Smooth muscle cell (in vitro differentiated cells): ENCODE measurements around the gene GABRA4. TPM values are rescaled to one million over a fixed set of nuclear protein-coding genes. Genes with fewer than 3 reads are reported as not detected.

Experiments
- DNase-seq: peaks from one replicate; lab custom pipeline; 2025; ENCODE audit not compliant: unreplicated experiment; lab: John Stamatoyannopoulos, UW
- H2AFZ ChIP-seq: fragments of 200-600 bp; sonication (generic); 2 replicates; pipeline ENCODE4 v1.6.0; 2016; ENCODE audit warnings: antibody characterized with exemption, low read depth, mild to moderate bottlenecking
- H3F3A ChIP-seq: fragments of 200-600 bp; sonication (generic); 2 replicates; pipeline ENCODE4 v1.6.0; 2017; ENCODE audit warnings: antibody characterized with exemption, low read depth
- H3K27ac ChIP-seq: fragments of 200-600 bp; sonication (generic); 2 replicates; pipeline ENCODE4 v1.5.1; 2016; ENCODE audit warnings: low read depth, mild to moderate bottlenecking
- H3K27me3 ChIP-seq: fragments of 200-600 bp; sonication (generic); 2 replicates; pipeline ENCODE4 v1.6.1; 2016; ENCODE audit warnings: low read depth, mild to moderate bottlenecking
- H3K36me3 ChIP-seq: fragments of 200-600 bp; sonication (generic); 2 replicates; pipeline ENCODE4 v1.5.1; 2016; ENCODE audit warnings: low read depth
- H3K4me1 ChIP-seq: fragments of 200-600 bp; sonication (generic); 2 replicates; pipeline ENCODE4 v1.5.1; 2016; ENCODE audit warnings: low read depth
- H3K4me2 ChIP-seq: fragments of 200-600 bp; sonication (generic); 2 replicates; pipeline ENCODE4 v1.6.0; 2016; ENCODE audit warnings: mild to moderate bottlenecking
- H3K4me3 ChIP-seq: fragments of 200-600 bp; sonication (generic); 2 replicates; pipeline ENCODE4 v1.5.1; 2016; ENCODE audit warnings: mild to moderate bottlenecking
- H3K79me2 ChIP-seq: fragments of 200-600 bp; sonication (generic); 2 replicates; pipeline ENCODE4 v1.6.0; 2016; ENCODE audit warnings: low read depth, mild to moderate bottlenecking
- H3K9ac ChIP-seq: fragments of 200-600 bp; sonication (generic); 2 replicates; pipeline ENCODE4 v1.6.0; 2016; ENCODE audit warnings: low read depth
- H3K9me3 ChIP-seq: fragments of 200-600 bp; sonication (generic); replicated peaks from 2 replicates; pipeline ENCODE4 v1.5.1; 2016; ENCODE audit warnings: low read depth
- H4K20me1 ChIP-seq: fragments of 200-600 bp; sonication (generic); 2 replicates; pipeline ENCODE4 v1.6.0; 2016; ENCODE audit warnings: low read depth
- WGBS: methylation state at CpG from one replicate; pipeline ENCODE4 v1.1.7; 2016; ENCODE audit warnings: low lambda C conversion rate; 5-methylcytosine and 5-hydroxymethylcytosine counted together
- polyA plus RNA-seq: library from polyadenylated mRNA; unstranded; fragments of >200 nt; fragmentation: Nextera tagmentation; extraction: Ambion mirVana; gene quantifications from 2 replicates; pipeline ENCODE4 v1.2.1, GENCODE V29; 2016
- total RNA-seq: library from RNA; depleted of rRNA; stranded (reverse); fragments of >200 nt; gene quantifications from 2 replicates; pipeline ENCODE4 v1.2.3, GENCODE V29; 2014
- TF ChIP-seq, protein P1 (sequence below): fragments of 200-600 bp; sonication (generic); IDR thresholded peaks from 2 replicates; pipeline ENCODE4 v1.5.1; 2017; ENCODE audit warnings: borderline replicate concordance, mild to moderate bottlenecking, antibody characterized with exemption; ENCODE audit not compliant: insufficient read depth, poor library complexity, severe bottlenecking

GABRA4 gene
- total and polyA plus RNA-seq, 2 experiments from 2014 or later = not detected

DNA sequence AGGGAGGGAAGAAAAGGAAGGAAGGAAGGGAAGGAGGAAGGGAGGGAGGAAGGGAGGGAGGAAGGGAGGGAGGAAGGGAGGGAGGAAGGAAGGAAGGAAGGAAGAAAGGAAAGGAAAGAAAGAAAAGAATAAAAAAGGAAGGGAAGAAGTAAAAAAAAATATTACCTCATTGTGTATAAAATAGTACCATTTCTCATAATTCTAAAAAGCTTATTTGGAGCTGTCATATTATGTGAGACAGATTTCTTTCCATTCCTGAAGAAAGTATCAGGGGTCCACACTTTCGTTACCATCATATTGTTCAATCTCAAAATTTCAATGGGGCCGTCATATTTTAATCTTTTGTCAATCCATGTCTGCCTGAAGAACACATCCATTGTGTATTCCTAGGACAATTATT, 16.1 kb downstream of the GABRA4 start:
- peaks cover 15% of the 10 kb centered on the region for H3K27me3 ChIP-seq
- H3K27ac ChIP-seq = no peak overlapping the region
- H4K20me1 ChIP-seq = no peaks in the 10 kb centered on the region
- H3K4me3 ChIP-seq = no peak overlapping the region
- no peak overlapping the region for H3K9ac ChIP-seq
- 90% methylated on average over 2 of the region's 2 CpGs for WGBS
- DNase-seq = no peak
- no peaks in the 10 kb centered on the region for H3K79me2 ChIP-seq
- no peaks in the 10 kb centered on the region for H3F3A ChIP-seq
- no peak overlapping the region for H2AFZ ChIP-seq
- H3K4me1 ChIP-seq = no peaks in the 10 kb centered on the region
- TF ChIP-seq, protein P1, sequence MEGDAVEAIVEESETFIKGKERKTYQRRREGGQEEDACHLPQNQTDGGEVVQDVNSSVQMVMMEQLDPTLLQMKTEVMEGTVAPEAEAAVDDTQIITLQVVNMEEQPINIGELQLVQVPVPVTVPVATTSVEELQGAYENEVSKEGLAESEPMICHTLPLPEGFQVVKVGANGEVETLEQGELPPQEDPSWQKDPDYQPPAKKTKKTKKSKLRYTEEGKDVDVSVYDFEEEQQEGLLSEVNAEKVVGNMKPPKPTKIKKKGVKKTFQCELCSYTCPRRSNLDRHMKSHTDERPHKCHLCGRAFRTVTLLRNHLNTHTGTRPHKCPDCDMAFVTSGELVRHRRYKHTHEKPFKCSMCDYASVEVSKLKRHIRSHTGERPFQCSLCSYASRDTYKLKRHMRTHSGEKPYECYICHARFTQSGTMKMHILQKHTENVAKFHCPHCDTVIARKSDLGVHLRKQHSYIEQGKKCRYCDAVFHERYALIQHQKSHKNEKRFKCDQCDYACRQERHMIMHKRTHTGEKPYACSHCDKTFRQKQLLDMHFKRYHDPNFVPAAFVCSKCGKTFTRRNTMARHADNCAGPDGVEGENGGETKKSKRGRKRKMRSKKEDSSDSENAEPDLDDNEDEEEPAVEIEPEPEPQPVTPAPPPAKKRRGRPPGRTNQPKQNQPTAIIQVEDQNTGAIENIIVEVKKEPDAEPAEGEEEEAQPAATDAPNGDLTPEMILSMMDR = no peak
- no peaks in the 10 kb centered on the region for H3K9me3 ChIP-seq
- no peak overlapping the region for H3K4me2 ChIP-seq
- H3K36me3 ChIP-seq = no peaks in the 10 kb centered on the region

DNA sequence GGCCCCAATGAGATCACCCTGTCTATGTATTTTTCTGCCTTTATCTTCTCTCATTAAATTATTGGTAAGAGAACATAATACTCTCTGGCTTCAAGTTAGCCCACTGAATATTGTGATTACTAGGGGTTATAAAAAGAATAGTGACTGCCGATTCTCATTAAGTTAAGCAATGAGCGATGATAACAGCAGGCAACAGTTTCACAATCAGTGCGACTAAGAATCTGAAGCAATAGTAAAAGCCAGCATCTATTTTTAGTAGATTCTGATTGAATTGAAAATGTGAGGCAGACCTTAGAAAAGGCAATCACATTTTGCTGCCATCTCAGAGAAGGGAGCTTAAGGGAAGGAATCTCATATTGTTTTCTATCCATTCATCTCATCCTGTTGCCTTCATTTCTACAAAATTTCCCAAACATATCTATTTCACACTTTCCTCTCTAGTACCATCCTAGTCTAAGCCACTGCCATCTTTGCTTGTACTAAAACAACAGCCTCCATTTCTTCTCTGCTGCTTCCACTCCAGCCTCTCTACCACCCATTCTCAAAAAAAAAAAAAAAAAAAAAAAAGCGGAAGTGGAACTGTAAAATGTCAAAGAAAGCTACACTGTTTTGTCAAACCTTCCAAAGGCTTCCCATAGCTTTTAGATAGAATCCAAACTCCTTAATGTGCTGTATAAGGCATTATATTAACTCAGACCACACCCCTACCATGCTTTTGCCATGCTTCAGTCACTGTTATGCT, 17.4 kb downstream of the GABRA4 start:
- Histone ChIP-seq H2AFZ (no peak overlapping the region), H3K4me1 (no peaks in the 10 kb centered on the region), H3K27ac (no peak overlapping the region), H3K9ac (no peak overlapping the region), H3K27me3 (peaks cover 15% of the 10 kb centered on the region), H3K4me2 (no peak overlapping the region), H3K4me3 (no peak overlapping the region), H4K20me1 (no peaks in the 10 kb centered on the region), H3F3A (no peaks in the 10 kb centered on the region), H3K36me3 (no peaks in the 10 kb centered on the region), H3K9me3 (no peaks in the 10 kb centered on the region), H3K79me2 (no peaks in the 10 kb centered on the region)
- TF ChIP-seq, protein P1 = no peak
- 74% methylated on average over 4 of the region's 4 CpGs for WGBS
- no peak for DNase-seq

DNA sequence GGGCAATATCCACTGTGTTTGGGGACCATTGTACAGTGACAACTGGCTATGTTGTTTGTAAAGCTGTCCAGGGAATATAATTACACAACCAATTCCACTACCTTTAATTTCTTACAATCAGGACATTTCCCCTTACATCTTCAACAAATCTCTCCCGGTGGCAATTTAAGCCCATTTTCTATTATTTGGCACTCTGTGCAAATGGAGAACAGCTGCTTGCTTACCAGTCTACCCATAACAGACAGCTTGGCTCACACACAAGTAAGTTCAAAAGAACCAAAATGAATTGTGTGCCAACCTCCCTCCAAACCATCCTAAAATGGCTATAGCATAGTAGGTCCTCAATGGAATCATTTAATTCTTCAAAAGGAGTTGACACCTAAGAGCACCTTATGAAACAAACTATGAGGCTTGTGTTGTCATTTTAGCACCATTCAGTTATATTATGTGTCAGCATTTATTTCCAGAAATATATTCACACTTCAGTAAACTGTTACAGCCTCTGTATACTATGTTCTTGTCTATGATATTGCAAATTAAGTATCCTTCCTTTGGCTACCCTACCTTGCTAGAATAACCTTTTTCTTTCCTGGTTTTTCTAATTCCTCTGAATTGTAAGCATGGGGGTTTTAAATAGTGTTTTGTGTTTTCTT, 18.4 kb downstream of the GABRA4 start:
- Histone ChIP-seq H3K36me3 (no peaks in the 10 kb centered on the region), H3K4me2 (no peak overlapping the region), H3K9me3 (no peaks in the 10 kb centered on the region), H3K27ac (no peak overlapping the region), H2AFZ (no peak overlapping the region), H4K20me1 (no peaks in the 10 kb centered on the region), H3K9ac (no peak overlapping the region), H3K27me3 (peaks cover 16% of the 10 kb centered on the region), H3K4me1 (no peaks in the 10 kb centered on the region), H3K79me2 (no peaks in the 10 kb centered on the region), H3F3A (no peaks in the 10 kb centered on the region), H3K4me3 (no peak overlapping the region)
- TF ChIP-seq, protein P1 = no peak
- 83% methylated on average over 1 of the region's 1 CpG for whole genome bisulfite sequencing
- no peak for DNase-seq

DNA sequence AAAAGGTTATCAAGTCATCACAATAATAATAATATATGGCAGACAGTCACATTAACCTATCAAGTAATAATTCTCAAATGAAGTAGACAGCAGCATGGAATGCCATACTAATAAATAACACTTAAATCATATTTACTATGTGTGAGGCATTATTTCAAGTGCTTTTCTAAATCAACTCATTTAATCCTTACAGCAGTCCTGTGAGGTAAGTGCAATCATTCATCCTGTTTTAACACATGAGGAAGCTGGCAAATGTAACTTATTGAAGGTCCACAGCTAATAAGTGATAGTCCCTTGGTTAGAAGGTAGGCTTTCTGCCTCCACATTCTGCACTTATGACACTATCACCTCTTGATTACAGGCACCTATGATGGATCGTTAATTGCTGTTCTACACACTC, 24.5 kb downstream of the GABRA4 start:
- Histone ChIP-seq H2AFZ (no peak overlapping the region), H3K9ac (no peak overlapping the region), H3K4me1 (no peaks in the 10 kb centered on the region), H3K4me3 (no peak overlapping the region), H4K20me1 (no peaks in the 10 kb centered on the region), H3K4me2 (no peak overlapping the region), H3K36me3 (no peaks in the 10 kb centered on the region), H3K79me2 (no peaks in the 10 kb centered on the region), H3F3A (no peaks in the 10 kb centered on the region), H3K27ac (no peak overlapping the region), H3K9me3 (no peaks in the 10 kb centered on the region), H3K27me3 (peaks cover 9% of the 10 kb centered on the region)
- 90% methylated on average over 1 of the region's 1 CpG for WGBS
- no peak for DNase-seq
- TF ChIP-seq, protein P1 = no peak
